ENCODE results near the gene CEMIP.

Gene CEMIP

DNA sequence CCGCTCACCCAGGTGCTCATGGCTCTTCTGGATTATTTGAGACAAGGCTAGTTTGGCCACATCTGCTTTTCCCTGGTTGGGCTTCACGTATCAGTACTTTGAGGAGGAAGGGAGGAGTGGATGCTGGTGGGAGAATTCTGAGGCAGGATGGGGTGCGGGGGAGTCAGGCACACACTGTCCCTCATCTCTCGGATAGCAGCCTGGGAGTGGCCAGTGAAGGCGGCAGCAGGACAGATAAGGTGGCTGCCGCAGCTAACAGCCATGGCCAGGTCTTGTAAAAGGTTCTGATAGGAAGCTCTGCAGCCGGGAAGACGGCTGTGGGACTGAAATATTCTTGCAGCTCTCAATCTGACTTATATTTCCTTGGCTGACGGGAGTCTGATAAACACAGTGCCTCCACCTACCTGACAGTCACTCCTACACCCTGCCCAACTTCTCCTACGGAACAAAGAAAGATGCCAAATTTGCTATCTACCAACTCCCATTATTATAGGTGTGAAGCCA lies 123.2 kb downstream of the CEMIP start:
- DNase-seq (ENCODE audit: low read depth) = no peak
- TF ChIP-seq, protein P1, sequence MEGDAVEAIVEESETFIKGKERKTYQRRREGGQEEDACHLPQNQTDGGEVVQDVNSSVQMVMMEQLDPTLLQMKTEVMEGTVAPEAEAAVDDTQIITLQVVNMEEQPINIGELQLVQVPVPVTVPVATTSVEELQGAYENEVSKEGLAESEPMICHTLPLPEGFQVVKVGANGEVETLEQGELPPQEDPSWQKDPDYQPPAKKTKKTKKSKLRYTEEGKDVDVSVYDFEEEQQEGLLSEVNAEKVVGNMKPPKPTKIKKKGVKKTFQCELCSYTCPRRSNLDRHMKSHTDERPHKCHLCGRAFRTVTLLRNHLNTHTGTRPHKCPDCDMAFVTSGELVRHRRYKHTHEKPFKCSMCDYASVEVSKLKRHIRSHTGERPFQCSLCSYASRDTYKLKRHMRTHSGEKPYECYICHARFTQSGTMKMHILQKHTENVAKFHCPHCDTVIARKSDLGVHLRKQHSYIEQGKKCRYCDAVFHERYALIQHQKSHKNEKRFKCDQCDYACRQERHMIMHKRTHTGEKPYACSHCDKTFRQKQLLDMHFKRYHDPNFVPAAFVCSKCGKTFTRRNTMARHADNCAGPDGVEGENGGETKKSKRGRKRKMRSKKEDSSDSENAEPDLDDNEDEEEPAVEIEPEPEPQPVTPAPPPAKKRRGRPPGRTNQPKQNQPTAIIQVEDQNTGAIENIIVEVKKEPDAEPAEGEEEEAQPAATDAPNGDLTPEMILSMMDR (IDR thresholded peaks at IDR 0.05; ENCODE audit: low read length, missing control alignments) = no peak
- no peak overlapping the region for H3K4me3 ChIP-seq (replicated peaks; ENCODE audit: low read depth, low read length)

DNA sequence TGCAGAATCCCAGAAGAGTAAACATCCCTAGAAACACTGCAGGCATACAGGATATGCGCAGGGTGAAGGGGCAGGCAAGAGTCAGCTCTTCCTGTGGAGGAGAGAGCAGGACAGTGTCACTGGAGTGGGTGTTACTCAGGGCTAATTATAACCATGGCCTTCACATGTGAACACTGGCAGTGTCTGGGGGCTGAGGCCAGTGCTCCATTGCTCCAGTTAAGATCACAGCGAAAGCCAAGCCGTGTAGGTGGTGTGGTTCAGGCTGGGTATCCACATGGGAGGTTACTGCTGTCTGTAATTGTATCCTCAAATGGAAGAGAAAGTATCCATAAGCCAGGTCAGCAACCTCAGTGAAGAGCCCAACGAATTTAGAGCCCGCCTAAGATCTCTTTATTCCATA lies 125.8 kb downstream of the CEMIP start:
- DNase-seq (ENCODE audit: low read depth) = no peak
- no peak overlapping the region for H3K4me3 ChIP-seq (replicated peaks; ENCODE audit: low read depth, low read length)
- TF ChIP-seq, protein P1 (IDR thresholded peaks at IDR 0.05; ENCODE audit: low read length, missing control alignments) = no peak

DNA sequence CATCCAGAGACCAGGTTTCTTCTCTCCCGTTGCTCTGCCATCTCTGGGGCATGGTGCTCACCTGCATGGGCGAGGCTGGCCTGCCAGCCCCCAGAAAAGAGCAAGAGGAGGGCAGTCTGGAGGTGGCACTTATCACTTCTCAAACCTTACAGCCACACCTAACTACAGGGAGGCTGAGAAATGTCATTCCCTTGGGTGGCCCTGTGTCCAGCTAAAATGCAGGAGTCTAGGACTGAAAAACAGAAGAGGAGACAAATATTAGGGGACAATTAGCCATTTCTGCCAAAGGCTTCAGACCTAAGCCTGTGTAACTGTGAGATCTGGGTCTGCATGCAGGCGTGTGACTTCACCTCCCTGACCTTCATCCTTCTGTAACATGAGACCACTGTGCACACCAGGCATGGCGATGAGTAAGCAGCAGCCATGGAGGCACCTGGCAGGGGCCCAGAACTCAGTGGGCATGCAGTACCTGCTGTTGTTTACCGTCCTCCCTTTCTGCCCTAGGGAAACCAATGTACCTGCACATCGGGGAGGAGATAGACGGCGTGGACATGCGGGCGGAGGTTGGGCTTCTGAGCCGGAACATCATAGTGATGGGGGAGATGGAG lies 127.1 kb downstream of the CEMIP start:
- TF ChIP-seq, protein P1 (IDR thresholded peaks at IDR 0.05; ENCODE audit: low read length, missing control alignments) = no peak
- no peak for DNase-seq (ENCODE audit: low read depth)
- H3K4me3 ChIP-seq (replicated peaks; ENCODE audit: low read depth, low read length) = no peak overlapping the region

- H3K4me3 ChIP-seq (replicated peaks; ENCODE audit: low read depth, low read length) = no peak overlapping the region
- TF ChIP-seq, protein P1 (IDR thresholded peaks at IDR 0.05; ENCODE audit: low read length, missing control alignments) = no peak
- no peak for DNase-seq (ENCODE audit: low read depth)
Observed at GRCh38 chr15:80911821-80912220, 132.7 kb downstream of the CEMIP start.

DNA sequence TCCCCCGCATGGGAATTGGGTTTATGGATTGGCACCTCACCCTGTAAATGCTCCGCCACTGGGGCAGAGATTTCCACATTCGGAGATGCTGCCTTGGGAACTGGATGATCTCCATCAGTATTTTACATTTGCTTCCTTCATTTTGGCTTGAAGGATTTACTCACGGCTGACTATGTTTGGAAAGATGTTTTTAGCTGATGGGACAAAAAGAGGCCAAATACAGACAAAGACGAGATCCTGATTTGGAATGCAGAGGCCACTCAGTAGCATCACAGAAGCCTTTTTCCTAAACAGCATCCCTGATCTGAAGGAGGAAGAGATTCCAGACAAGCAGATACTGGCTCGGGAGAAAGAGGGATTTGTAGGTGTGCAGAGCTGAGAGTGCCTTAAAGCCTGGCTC lies 133.5 kb downstream of the CEMIP start:
- TF ChIP-seq, protein P1 (IDR thresholded peaks at IDR 0.05; ENCODE audit: low read length, missing control alignments) = no peak
- DNase-seq (ENCODE audit: low read depth) = no peak
- H3K4me3 ChIP-seq (replicated peaks; ENCODE audit: low read depth, low read length) = no peak overlapping the region

GRCh38 chr15:80913541-80913940 lies 134.4 kb downstream of the CEMIP start:
- no peak overlapping the region for H3K4me3 ChIP-seq (replicated peaks; ENCODE audit: low read depth, low read length)
- DNase-seq (ENCODE audit: low read depth) = no peak
- TF ChIP-seq, protein P1 (IDR thresholded peaks at IDR 0.05; ENCODE audit: low read length, missing control alignments) = no peak

DNA sequence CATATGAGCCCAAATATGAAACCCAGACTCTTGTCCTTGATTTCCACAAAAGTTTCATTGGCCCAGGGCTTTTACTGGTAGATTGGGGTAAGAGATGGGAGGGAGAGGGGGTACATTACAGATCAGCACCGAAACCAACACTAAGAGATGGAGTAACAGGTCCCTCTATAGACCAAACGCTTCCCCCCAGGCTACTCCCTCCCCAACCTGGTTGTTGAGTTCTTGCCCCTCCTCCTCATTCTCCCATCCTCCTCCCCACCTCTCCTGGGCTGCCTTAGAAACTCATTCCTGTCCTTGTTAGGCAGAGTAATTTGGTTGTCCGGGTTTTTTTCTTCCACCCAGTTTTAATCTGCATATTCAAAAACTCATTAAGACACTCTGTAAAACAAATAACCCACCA lies 136.3 kb downstream of the CEMIP start:
- H3K4me3 ChIP-seq (replicated peaks; ENCODE audit: low read depth, low read length) = no peak overlapping the region
- TF ChIP-seq, protein P1 (IDR thresholded peaks at IDR 0.05; ENCODE audit: low read length, missing control alignments) = no peak
- no peak for DNase-seq (ENCODE audit: low read depth)
